Smooth muscle cell (in vitro differentiated cells): ENCODE data around the gene SLC35F2. TPM values are rescaled to one million over a fixed set of nuclear protein-coding genes. Genes with fewer than 3 reads are reported as not detected.
"Not testable (repeated sequence)": the region's sequence is repeated elsewhere in the genome, so short reads cannot be mapped to it uniquely, and the experiment has no call there.

Experiments
- DNase-seq: peaks from one replicate; lab custom pipeline; 2025; ENCODE audit not compliant: unreplicated experiment; lab: John Stamatoyannopoulos, UW
- H2AFZ ChIP-seq: fragments of 200-600 bp; sonication (generic); 2 replicates; pipeline ENCODE4 v1.6.0; 2016; ENCODE audit warnings: antibody characterized with exemption, low read depth, mild to moderate bottlenecking
- H3F3A ChIP-seq: fragments of 200-600 bp; sonication (generic); 2 replicates; pipeline ENCODE4 v1.6.0; 2017; ENCODE audit warnings: antibody characterized with exemption, low read depth
- H3K27ac ChIP-seq: fragments of 200-600 bp; sonication (generic); 2 replicates; pipeline ENCODE4 v1.5.1; 2016; ENCODE audit warnings: low read depth, mild to moderate bottlenecking
- H3K27me3 ChIP-seq: fragments of 200-600 bp; sonication (generic); 2 replicates; pipeline ENCODE4 v1.6.1; 2016; ENCODE audit warnings: low read depth, mild to moderate bottlenecking
- H3K36me3 ChIP-seq: fragments of 200-600 bp; sonication (generic); 2 replicates; pipeline ENCODE4 v1.5.1; 2016; ENCODE audit warnings: low read depth
- H3K4me1 ChIP-seq: fragments of 200-600 bp; sonication (generic); 2 replicates; pipeline ENCODE4 v1.5.1; 2016; ENCODE audit warnings: low read depth
- H3K4me2 ChIP-seq: fragments of 200-600 bp; sonication (generic); 2 replicates; pipeline ENCODE4 v1.6.0; 2016; ENCODE audit warnings: mild to moderate bottlenecking
- H3K4me3 ChIP-seq: fragments of 200-600 bp; sonication (generic); 2 replicates; pipeline ENCODE4 v1.5.1; 2016; ENCODE audit warnings: mild to moderate bottlenecking
- H3K79me2 ChIP-seq: fragments of 200-600 bp; sonication (generic); 2 replicates; pipeline ENCODE4 v1.6.0; 2016; ENCODE audit warnings: low read depth, mild to moderate bottlenecking
- H3K9ac ChIP-seq: fragments of 200-600 bp; sonication (generic); 2 replicates; pipeline ENCODE4 v1.6.0; 2016; ENCODE audit warnings: low read depth
- H3K9me3 ChIP-seq: fragments of 200-600 bp; sonication (generic); replicated peaks from 2 replicates; pipeline ENCODE4 v1.5.1; 2016; ENCODE audit warnings: low read depth
- H4K20me1 ChIP-seq: fragments of 200-600 bp; sonication (generic); 2 replicates; pipeline ENCODE4 v1.6.0; 2016; ENCODE audit warnings: low read depth
- CTCF ChIP-seq: fragments of 200-600 bp; sonication (generic); IDR thresholded peaks from 2 replicates; pipeline ENCODE4 v1.5.1; 2017; ENCODE audit warnings: borderline replicate concordance, mild to moderate bottlenecking, antibody characterized with exemption; ENCODE audit not compliant: insufficient read depth, poor library complexity, severe bottlenecking
- WGBS: methylation state at CpG from one replicate; pipeline ENCODE4 v1.1.7; 2016; ENCODE audit warnings: low lambda C conversion rate; 5-methylcytosine and 5-hydroxymethylcytosine counted together
- polyA plus RNA-seq: library from polyadenylated mRNA; unstranded; fragments of >200 nt; fragmentation: Nextera tagmentation; extraction: Ambion mirVana; gene quantifications from 2 replicates; pipeline ENCODE4 v1.2.1, GENCODE V29; 2016
- total RNA-seq: library from RNA; depleted of rRNA; stranded (reverse); fragments of >200 nt; gene quantifications from 2 replicates; pipeline ENCODE4 v1.2.3, GENCODE V29; 2014

SLC35F2 gene
- total and polyA plus RNA-seq, 2 experiments from 2014 or later, result 2.4 to 7.8 TPM

GRCh38 chr11:107882095-107882820 lies 23.7 kb upstream of the SLC35F2 start:
- no peak for TF ChIP-seq CTCF
- Histone ChIP-seq H4K20me1 (no peaks in the 10 kb centered on the region), H2AFZ (no peak overlapping the region), H3K4me2 (no peak overlapping the region), H3K79me2 (no peaks in the 10 kb centered on the region), H3F3A (no peaks in the 10 kb centered on the region), H3K9me3 (no peaks in the 10 kb centered on the region), H3K36me3 (no peaks in the 10 kb centered on the region), H3K4me3 (no peak overlapping the region), H3K27ac (no peak overlapping the region), H3K4me1 (no peaks in the 10 kb centered on the region), H3K9ac (no peak overlapping the region), H3K27me3 (no peaks in the 10 kb centered on the region)
- no peak for DNase-seq
- 93% methylated on average over 3 of the region's 3 CpGs for WGBS

DNA sequence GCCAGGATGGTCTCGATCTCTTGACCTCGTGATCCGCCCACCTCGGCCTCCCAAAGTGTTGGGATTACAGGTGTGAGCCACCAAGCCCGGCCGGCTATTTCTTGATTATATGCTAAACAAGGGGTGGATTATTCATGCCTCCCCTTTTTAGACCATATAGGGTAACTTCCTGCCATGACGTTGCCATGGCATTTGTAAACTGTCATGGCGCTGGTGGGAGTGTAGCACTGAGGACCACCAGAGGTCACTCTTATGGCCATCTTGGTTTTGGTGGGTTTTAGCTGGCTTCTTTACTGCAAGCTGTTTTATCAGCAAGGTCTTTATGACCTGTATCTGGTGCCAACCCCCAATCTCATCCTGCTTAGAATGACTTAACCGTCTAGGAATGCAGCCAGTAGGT lies 22.9 kb upstream of the SLC35F2 start:
- not testable (repeated sequence) for H3K27me3 ChIP-seq, H3K4me3 ChIP-seq, H4K20me1 ChIP-seq, H3K9me3 ChIP-seq, H3K4me1 ChIP-seq, DNase-seq, H3F3A ChIP-seq, H2AFZ ChIP-seq, H3K27ac ChIP-seq, H3K9ac ChIP-seq, H3K36me3 ChIP-seq, H3K4me2 ChIP-seq, H3K79me2 ChIP-seq
- 92% methylated on average over 9 of the region's 9 CpGs for WGBS

DNA sequence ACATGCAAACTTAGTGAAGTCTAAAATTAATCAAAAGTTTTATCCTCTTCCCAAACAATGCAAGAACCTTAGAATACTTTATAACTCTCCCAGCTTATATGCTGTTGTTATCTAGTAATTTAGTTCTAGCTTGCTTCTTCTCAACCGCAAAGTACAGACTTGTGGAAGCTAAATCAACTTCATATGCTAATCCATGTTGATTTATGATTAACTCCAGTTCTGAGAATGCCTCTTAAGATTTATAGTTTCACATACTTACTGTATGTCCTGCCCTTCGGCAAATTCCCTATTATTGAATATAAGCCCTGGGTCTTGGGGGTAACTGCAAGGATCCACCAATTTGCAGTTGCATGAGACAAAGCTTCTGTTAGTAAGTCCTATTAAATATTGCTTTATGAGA lies 17.6 kb upstream of the SLC35F2 start:
- no peak for TF ChIP-seq CTCF
- Histone ChIP-seq H4K20me1 (no peaks in the 10 kb centered on the region), H3K4me2 (no peak overlapping the region), H3K9me3 (no peaks in the 10 kb centered on the region), H3K27me3 (no peaks in the 10 kb centered on the region), H3F3A (no peaks in the 10 kb centered on the region), H3K4me3 (no peak overlapping the region), H3K79me2 (no peaks in the 10 kb centered on the region), H3K9ac (no peak overlapping the region), H3K36me3 (no peaks in the 10 kb centered on the region), H3K4me1 (no peaks in the 10 kb centered on the region), H3K27ac (no peak overlapping the region), H2AFZ (no peak overlapping the region)
- 85% methylated on average over 2 of the region's 2 CpGs for WGBS
- no peak for DNase-seq

DNA sequence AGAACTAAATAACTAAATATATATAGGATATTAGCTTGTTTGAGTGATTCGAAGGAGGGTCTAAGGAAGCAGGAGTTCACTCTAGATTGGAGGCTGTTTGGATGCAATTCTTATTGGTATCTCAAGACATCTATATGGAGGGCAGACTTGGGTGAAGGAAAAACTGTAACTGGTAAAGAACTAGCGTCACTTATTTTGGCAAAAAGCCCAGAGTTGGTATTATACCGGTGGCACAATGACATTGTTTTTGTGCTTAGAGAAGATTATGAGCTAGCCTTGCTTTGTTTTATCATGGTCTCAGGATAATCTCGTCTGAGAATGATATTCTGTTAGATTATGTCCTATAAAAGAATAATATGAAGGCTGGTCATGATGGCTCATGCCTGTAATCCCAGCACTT lies 6.0 kb upstream of the SLC35F2 start:
- no peaks in the 10 kb centered on the region for H3K9me3 ChIP-seq
- peaks cover 5% of the 10 kb centered on the region for H3K4me1 ChIP-seq
- H3K79me2 ChIP-seq, result no peaks in the 10 kb centered on the region
- no peak overlapping the region for H2AFZ ChIP-seq
- no peak overlapping the region for H3K9ac ChIP-seq
- no peak overlapping the region for H3K4me3 ChIP-seq
- no peaks in the 10 kb centered on the region for H3K36me3 ChIP-seq
- DNase-seq, result no peak
- H3F3A ChIP-seq, result no peaks in the 10 kb centered on the region
- H3K27me3 ChIP-seq, result peaks cover 14% of the 10 kb centered on the region
- H4K20me1 ChIP-seq, result no peaks in the 10 kb centered on the region
- no peak for TF ChIP-seq CTCF
- no peak overlapping the region for H3K27ac ChIP-seq
- H3K4me2 ChIP-seq, result no peak overlapping the region
- 85% methylated on average over 4 of the region's 4 CpGs for WGBS
